OCI-LY3 (cell line): Measurements from ENCODE around the gene CRADD.
"Not testable (repeated sequence)": the region's sequence is repeated elsewhere in the genome, so short reads cannot be mapped to it uniquely, and the experiment has no call there.

Experiments
- H2AFZ ChIP-seq: fragments of 200-600, 300-600 bp; shearing (Covaris generic); 2 replicates; pipeline ENCODE4 v1.6.0; 2014; ENCODE audit warnings: antibody characterized with exemption, low read depth, low read length
- H3K27ac ChIP-seq: fragments of 200-600, 300-600 bp; sonication (generic); 2 replicates; pipeline ENCODE4 v1.5.1; 2014; ENCODE audit warnings: mild to moderate bottlenecking, low read length, moderate library complexity, mixed read lengths
- H3K27me3 ChIP-seq: fragments of 200-600, 300-600 bp; sonication (generic); 2 replicates; pipeline ENCODE4 v1.6.1; 2014; ENCODE audit warnings: low read depth, low read length, mixed read lengths
- H3K36me3 ChIP-seq: fragments of 200-600, 300-600 bp; sonication (generic); replicated peaks from 2 replicates; pipeline ENCODE3; 2014; ENCODE audit warnings: low read depth, low read length, mixed read lengths
- H3K4me1 ChIP-seq: fragments of 300-600, 200-600 bp; sonication (generic); 2 replicates; pipeline ENCODE4 v1.6.1; 2014; ENCODE audit warnings: low read length, mixed read lengths
- H3K4me2 ChIP-seq: fragments of 200-600, 300-600 bp; sonication (generic); 2 replicates; pipeline ENCODE4 v1.6.1; 2014; ENCODE audit warnings: low read length, mixed read lengths
- H3K4me3 ChIP-seq: fragments of 300-600, 200-600 bp; sonication (generic); 2 replicates; pipeline ENCODE4 v1.5.1; 2014; ENCODE audit warnings: antibody characterized with exemption, mild to moderate bottlenecking, low read length, moderate library complexity
- H3K79me2 ChIP-seq: fragments of 300-600, 200-600 bp; shearing (Covaris generic); 2 replicates; pipeline ENCODE4 v1.6.1; 2014; ENCODE audit warnings: mild to moderate bottlenecking, low read length, mixed read lengths
- H3K9ac ChIP-seq: fragments of 300-600, 200-600 bp; shearing (Covaris generic); 2 replicates; pipeline ENCODE4 v1.6.0; 2014; ENCODE audit warnings: mild to moderate bottlenecking, low read length, moderate library complexity
- H3K9me3 ChIP-seq: fragments of 200-600, 300-600 bp; shearing (Covaris generic); 2 replicates; pipeline ENCODE4 v1.6.1; 2014; ENCODE audit warnings: low read length, mixed read lengths; ENCODE audit not compliant: insufficient read depth
- H4K20me1 ChIP-seq: fragments of 200-600, 300-600 bp; sonication (generic); 2 replicates; pipeline ENCODE4 v1.6.1; 2016; ENCODE audit warnings: low read length, mixed read lengths; ENCODE audit not compliant: insufficient read depth
- EZH2phosphoT487 ChIP-seq: fragments of 200-600 bp; shearing (Covaris generic); IDR thresholded peaks from 2 replicates; pipeline ENCODE4 v1.6.1; 2018; ENCODE audit warnings: antibody characterized with exemption, mixed run types, low read depth
- TF ChIP-seq, protein P1 (sequence below): fragments of 200-600, 300-600 bp; sonication (generic); IDR thresholded peaks from 2 replicates; pipeline ENCODE4 v1.5.1; 2014; ENCODE audit warnings: antibody characterized with exemption, low read length, low read depth

The CRADD gene

DNA sequence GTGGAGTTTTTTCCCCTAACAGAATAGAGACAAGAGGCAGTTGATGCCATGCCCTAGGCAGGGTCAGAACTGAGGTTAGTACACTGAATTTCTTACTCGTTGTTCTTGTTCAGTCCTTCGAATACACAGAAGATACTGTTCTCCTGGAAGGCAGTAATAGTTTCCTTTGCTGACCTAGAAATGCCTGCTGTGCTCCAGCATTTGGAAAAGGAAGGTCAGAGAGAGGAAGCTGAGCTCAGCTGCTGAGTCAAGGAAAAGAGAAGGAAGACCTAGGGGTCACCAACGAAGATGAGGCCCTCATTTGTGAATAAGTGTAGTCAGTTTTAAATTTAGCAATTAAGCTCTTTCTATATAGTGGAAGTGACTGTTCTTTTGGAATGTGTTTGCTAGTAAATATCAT, 100.1 kb downstream of the CRADD start:
- H3K79me2 ChIP-seq = no peaks in the 10 kb centered on the region
- H4K20me1 ChIP-seq = no peaks in the 10 kb centered on the region
- no peaks in the 10 kb centered on the region for H3K4me1 ChIP-seq
- H3K9me3 ChIP-seq = no peaks in the 10 kb centered on the region
- no peak overlapping the region for H2AFZ ChIP-seq
- H3K4me2 ChIP-seq = no peak overlapping the region
- no peak overlapping the region for H3K4me3 ChIP-seq
- H3K27me3 ChIP-seq = no peaks in the 10 kb centered on the region
- TF ChIP-seq EZH2phosphoT487 = no peak
- TF ChIP-seq, protein P1, sequence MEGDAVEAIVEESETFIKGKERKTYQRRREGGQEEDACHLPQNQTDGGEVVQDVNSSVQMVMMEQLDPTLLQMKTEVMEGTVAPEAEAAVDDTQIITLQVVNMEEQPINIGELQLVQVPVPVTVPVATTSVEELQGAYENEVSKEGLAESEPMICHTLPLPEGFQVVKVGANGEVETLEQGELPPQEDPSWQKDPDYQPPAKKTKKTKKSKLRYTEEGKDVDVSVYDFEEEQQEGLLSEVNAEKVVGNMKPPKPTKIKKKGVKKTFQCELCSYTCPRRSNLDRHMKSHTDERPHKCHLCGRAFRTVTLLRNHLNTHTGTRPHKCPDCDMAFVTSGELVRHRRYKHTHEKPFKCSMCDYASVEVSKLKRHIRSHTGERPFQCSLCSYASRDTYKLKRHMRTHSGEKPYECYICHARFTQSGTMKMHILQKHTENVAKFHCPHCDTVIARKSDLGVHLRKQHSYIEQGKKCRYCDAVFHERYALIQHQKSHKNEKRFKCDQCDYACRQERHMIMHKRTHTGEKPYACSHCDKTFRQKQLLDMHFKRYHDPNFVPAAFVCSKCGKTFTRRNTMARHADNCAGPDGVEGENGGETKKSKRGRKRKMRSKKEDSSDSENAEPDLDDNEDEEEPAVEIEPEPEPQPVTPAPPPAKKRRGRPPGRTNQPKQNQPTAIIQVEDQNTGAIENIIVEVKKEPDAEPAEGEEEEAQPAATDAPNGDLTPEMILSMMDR = no peak
- H3K27ac ChIP-seq = no peak overlapping the region
- no peak overlapping the region for H3K9ac ChIP-seq
- no peaks in the 10 kb centered on the region for H3K36me3 ChIP-seq

DNA sequence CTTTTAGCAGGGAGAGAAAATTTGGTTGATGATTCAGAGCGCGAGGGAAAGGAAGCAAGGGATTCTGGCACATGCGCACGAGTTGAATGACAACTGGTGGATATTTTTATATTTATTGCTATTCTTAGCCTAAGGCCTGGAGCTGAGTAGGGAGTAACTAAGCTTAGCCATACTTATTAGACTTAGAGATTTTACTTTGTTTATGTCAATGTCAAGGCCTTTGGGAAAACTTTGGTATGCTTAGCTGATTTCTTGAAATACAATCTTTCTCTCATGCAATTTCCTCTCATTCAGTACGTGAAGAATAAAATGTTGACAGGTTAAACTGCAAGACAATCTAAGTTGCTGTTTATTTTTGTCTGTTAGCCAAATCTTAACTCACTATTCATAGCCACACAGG, 101.1 kb downstream of the CRADD start:
- H4K20me1 ChIP-seq = no peaks in the 10 kb centered on the region
- no peak overlapping the region for H2AFZ ChIP-seq
- H3K9ac ChIP-seq = no peak overlapping the region
- H3K9me3 ChIP-seq = no peaks in the 10 kb centered on the region
- H3K27ac ChIP-seq = no peak overlapping the region
- H3K4me2 ChIP-seq = no peak overlapping the region
- no peaks in the 10 kb centered on the region for H3K27me3 ChIP-seq
- no peak overlapping the region for H3K4me3 ChIP-seq
- TF ChIP-seq, protein P1 = no peak
- no peak for TF ChIP-seq EZH2phosphoT487
- H3K4me1 ChIP-seq = no peaks in the 10 kb centered on the region
- no peaks in the 10 kb centered on the region for H3K36me3 ChIP-seq
- no peaks in the 10 kb centered on the region for H3K79me2 ChIP-seq

DNA sequence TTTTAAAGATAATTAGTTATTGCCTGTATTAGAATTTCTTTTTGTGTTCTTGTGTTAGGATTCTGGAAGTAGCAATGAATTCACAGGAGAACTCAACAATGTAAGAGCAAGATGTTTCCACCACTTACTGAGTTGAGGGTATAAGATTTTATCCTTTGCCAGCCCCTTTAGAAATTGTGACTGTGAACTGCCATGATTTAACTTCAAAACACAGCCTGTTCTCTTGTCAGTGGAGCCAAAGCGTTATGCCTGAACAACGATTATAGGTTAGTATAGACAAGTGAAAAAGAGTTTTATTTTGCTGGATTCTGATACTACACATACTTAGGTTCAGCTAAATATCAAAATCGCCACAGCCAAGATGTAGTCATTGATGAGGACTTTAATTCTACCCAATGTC, 101.6 kb downstream of the CRADD start:
- Histone ChIP-seq H3K27me3 (no peaks in the 10 kb centered on the region), H4K20me1 (no peaks in the 10 kb centered on the region), H3K4me1 (no peaks in the 10 kb centered on the region), H3K79me2 (no peaks in the 10 kb centered on the region), H3K4me2 (no peak overlapping the region), H3K4me3 (no peak overlapping the region), H3K27ac (no peak overlapping the region), H2AFZ (no peak overlapping the region), H3K9ac (no peak overlapping the region), H3K9me3 (no peaks in the 10 kb centered on the region), H3K36me3 (no peaks in the 10 kb centered on the region)
- TF ChIP-seq, protein P1 = no peak
- TF ChIP-seq EZH2phosphoT487 = no peak

DNA sequence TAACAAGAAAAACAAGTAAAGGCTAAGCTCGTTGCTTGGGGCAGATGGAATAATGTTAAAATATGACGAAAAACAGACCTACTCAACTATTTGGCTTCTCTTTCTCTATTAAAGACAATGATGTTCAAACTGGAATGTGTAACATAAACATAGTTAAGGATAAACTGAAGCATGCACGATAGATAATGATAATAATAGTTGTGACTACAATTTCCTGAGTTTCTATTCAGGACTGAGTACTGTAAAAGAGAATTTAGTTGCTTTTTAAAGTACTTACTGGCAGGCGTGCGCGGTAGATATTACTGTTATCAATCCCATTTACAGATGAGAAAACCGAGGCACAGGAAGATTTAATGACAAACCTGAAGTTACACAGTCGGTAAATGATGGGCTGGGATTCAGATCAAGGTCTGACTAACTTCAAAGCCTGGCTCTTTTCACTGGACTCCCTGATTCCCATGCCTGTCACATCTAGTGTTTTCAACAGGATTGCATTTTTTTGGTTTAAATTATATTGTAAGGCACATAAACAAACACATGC, 103.0 kb downstream of the CRADD start:
- no peaks in the 10 kb centered on the region for H3K36me3 ChIP-seq
- no peaks in the 10 kb centered on the region; the same call in 1 of the 2 replicates for H3K4me1 ChIP-seq
- H3K9me3 ChIP-seq = no peaks in the 10 kb centered on the region
- no peaks in the 10 kb centered on the region for H3K79me2 ChIP-seq
- no peaks in the 10 kb centered on the region for H4K20me1 ChIP-seq
- no peak overlapping the region for H3K4me3 ChIP-seq
- H3K4me2 ChIP-seq = no peak overlapping the region
- no peak overlapping the region for H3K9ac ChIP-seq
- no peaks in the 10 kb centered on the region for H3K27me3 ChIP-seq
- no peak overlapping the region for H2AFZ ChIP-seq
- H3K27ac ChIP-seq = no peak overlapping the region
- TF ChIP-seq, protein P1 = no peak
- no peak for TF ChIP-seq EZH2phosphoT487

DNA sequence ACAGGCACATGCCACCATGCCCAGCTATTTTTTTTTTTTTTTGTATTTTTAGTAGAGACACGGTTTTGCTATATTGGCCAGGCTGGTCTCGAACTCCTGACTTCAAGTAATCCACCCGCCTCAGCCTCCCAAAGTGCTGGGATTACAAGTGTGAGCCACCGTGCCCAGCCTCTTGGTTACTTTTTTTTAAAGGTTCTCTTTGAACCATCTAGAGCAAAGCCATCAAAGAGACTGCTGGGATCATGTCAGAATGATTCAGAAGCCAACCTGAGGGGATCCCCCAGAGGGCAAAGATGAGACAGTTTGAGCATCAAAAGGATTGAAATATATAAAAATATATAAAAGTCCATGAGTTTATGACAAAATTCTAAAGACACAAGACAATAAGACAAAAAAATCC, 103.7 kb downstream of the CRADD start:
- H3K4me1 ChIP-seq, H3K27ac ChIP-seq, H4K20me1 ChIP-seq, H3K9ac ChIP-seq, H3K36me3 ChIP-seq, H2AFZ ChIP-seq, H3K4me2 ChIP-seq, H3K4me3 ChIP-seq, H3K79me2 ChIP-seq, H3K9me3 ChIP-seq, H3K27me3 ChIP-seq: not testable (repeated sequence)

DNA sequence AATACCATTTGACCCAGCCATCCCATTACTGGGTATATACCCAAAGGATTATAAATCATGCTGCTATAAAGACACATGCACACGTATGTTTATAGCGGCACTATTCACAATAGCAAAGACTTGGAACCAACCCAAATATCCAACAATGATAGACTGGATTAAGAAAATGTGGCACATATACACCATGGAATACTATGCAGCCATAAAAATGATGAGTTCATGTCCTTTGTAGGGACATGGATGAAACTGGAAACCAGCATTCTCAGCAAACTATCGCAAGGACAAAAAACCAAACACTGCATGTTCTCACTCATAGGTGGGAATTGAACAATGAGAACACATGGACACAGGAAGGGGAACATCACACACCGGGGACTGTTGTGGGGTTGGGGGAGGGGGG, 104.8 kb downstream of the CRADD start:
- not testable (repeated sequence) for H3K27me3 ChIP-seq, H3K27ac ChIP-seq, H3K4me1 ChIP-seq, H3K9ac ChIP-seq, H3K9me3 ChIP-seq, H2AFZ ChIP-seq, H3K4me2 ChIP-seq, H4K20me1 ChIP-seq, H3K36me3 ChIP-seq, H3K4me3 ChIP-seq, H3K79me2 ChIP-seq
